Measurements from ENCODE around the gene FARS2.

Gene FARS2

GRCh38 chr6:5598123-5598522, 336.8 kb downstream of the FARS2 start:
- DNase-seq: no peak

DNA sequence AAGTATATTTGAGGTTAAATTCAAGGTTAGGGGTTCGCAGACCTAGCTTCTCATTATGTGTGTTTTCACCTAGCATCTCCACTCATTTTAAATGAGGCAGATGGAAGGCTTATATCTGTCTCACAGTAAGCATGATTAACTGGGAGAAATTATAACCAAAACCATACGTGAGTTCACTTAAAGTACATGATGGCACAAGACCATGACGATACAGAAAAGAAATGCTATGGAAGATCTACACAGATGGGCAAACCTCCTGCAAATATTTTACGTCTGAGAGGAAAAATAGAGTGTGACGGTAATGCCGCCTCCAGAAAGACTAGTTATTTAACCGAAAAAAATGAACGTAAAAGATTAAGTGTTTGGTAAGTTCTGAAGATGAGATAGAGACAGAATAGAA, 337.8 kb downstream of the FARS2 start:
- no peak for DNase-seq

DNA sequence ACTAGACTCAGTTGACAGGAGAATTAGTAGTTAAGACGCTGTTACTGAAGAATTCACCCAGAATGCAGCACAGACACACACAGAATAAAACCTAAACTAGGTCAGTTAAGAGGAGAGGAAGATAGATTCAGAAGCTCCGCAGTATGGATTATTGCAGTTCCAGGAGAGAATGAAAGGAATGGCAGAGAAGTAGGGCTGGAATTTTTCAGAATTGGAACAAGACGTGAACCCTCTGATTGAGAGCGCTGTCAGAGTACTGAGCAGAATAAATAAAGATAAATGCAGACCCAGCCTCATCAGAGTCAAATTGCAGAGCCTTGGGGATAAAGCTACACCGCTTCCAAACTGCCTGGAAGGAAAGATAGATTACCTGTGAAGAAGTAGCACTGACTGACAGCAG, 344.6 kb downstream of the FARS2 start:
- no peak for DNase-seq

- no peak for DNase-seq
Measured at GRCh38 chr6:5606546-5606945, 345.2 kb downstream of the FARS2 start.

DNA sequence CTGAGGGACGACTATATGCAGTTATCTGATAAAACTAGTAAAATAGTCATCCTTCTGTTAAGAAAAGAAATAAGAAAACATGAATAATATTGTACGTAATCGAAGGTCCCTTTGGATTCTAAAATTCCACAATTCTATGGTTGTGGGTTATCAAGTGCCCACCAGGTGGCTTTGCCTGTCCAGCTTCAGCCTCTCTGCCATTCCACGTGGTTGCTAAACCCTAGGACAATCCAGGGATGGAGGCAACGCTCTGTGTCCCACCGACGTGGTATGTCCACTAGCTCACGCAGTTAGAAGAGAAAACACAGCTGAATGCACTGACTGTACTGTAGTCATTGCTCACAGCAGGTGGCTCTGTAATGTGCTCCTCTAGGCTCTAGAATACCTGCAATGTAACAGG, 349.3 kb downstream of the FARS2 start:
- DNase-seq: no peak

GRCh38 chr6:5617179-5617578, 355.9 kb downstream of the FARS2 start:
- no peak for DNase-seq

GRCh38 chr6:5619249-5619648, 357.9 kb downstream of the FARS2 start:
- DNase-seq: no peak

DNA sequence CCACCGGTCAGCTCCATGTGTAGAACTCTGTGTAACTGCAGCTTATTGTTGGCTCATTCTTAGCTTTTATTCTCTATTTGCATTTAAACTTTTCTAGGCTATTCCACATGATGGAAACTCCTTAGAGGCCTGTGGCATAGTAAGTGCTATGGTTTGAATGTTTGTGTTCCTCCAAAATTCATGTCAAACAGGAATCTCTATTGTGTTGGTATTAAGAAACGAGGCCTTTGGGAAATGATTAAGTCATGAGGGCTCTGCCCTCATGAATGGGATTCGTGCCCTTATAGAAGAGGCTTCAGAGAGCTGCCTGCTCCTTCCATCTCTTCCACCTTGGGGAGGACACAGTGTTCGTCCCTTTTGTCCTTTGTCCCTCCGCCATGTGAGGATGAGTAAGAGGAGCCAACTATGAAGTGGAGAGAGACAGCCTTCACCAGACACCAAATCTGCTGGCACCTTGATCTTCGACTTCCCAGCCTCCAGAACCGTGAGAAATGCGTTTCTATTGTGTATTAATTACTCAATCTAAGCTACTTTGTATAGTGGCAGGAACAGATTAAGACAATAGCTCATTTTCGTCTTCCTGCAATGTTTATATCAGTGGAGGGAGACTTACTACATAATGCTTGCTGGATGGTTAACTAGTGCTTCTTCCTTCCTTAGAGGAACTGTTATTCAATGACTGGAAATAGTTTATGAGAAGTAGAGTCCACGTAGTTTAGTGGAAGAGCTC, 361.1 kb downstream of the FARS2 start:
- no peak for DNase-seq

DNA sequence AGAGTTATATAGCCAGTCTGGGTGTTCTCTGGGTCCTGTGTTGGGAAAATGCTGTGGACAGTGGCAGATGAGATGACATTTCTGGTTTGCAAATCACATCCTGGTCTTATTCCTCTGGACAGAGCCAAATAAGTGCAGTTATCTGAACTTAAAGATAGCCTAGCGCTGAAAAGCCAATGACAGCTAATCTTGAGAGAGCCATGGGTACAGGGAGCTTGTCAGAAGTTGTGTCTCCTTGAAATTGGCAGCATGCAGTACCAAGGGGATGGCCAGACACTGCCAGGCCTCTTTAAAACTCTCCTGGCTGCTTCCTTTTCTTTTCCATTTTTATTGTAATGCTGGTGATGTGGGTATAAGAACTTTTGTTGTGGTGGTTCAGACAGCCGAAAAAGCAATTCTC, 362.5 kb downstream of the FARS2 start:
- no peak for DNase-seq

DNA sequence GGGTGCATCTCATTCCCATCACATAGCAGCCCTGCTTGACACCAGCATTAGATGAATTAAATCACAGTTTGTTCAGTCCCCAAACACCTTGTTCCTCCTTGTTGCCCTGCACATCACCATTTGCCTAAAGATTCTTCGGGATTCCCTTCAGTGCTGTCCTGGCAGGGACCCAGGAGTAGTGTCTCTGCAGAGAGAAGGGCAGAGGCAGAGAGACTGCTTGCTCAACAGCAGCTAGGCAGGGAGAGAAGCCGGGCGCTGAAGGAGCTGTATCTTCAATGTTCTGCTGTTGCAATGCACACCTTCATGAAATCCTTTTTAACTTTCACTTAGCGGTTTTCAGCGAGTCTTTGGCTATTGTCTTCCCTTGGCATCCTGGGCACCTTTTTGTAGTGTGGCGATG, 362.9 kb downstream of the FARS2 start:
- no peak for DNase-seq

DNA sequence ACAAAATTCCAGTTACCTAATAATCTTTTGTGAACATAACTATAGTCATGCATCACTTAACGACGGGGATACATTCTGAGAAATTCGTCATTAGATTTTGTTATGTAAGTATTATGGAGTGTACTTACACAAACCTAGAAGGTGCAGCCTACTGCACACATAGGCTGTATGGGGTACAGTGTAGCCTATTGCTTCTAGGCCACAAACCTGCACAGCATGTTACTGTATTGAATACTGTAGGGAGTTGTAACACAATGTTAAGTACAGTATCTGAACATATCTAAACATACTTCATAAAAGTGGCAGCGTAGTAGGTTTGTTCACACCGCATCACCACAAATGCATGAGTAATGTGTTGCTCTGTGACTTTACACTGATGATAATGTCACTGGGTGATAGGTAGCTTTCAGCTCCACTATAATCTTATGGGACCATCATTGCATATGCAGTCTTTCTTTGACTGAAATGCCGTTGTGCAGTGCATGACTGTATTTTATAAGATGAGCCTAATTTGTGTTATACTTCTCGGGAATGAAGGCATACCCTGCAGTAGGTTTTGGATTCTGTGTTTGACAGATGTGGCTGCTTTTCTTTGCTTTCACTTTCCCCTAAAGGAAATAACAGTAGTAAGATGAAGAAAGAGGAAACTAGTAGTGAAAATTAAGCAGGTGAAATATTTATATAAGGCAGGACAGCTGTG, 365.6 kb downstream of the FARS2 start:
- DNase-seq: no peak

DNA sequence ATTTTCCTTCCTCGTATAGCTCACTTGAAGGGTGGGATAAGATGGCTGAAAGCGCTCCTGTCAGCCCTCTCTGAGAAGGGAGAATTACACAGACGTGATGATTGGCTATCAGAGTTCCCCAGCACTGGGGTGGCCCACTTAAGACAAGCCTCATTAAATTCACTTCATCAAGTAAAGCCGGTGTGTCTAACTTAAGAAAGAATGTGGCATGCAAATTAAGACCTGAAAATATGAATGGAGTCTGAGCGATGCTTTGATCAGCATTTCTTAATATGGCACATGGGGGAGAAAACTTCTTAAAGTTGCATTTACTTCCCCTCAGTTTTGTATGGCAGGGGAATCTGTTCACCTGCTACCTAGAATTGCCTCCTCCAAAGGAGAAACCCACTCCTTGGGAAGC, 369.3 kb downstream of the FARS2 start:
- DNase-seq: no peak

DNA sequence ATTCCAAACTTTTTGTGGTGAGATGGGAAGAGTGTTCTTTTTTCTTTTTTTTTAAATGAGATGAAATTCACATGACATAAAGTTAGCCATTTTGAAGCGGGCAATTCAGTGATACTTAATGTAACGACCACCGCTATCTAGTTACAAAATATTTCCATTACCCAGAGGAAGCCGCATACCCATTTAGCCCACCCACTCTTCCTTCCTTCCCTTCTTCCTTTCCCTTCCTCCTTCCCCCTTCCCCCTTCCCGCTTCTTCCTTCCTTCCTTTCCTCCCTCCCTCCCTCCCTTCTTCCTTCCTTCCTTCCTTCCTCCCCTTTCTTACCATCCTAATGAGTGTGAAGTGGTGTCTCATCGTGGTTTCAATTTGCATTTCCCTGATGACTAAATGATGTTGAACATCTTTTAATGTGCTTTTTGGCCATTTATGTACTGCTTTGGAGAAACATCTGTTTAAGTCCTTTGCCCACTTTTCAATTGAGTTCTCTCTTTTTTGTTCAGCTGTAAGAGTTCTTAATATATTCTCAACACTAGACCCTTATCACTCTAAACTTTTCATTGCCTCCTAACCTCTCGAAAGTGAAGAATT, 371.1 kb downstream of the FARS2 start:
- no peak for DNase-seq

GRCh38 chr6:5634525-5634924, 373.2 kb downstream of the FARS2 start:
- DNase-seq: no peak

DNA sequence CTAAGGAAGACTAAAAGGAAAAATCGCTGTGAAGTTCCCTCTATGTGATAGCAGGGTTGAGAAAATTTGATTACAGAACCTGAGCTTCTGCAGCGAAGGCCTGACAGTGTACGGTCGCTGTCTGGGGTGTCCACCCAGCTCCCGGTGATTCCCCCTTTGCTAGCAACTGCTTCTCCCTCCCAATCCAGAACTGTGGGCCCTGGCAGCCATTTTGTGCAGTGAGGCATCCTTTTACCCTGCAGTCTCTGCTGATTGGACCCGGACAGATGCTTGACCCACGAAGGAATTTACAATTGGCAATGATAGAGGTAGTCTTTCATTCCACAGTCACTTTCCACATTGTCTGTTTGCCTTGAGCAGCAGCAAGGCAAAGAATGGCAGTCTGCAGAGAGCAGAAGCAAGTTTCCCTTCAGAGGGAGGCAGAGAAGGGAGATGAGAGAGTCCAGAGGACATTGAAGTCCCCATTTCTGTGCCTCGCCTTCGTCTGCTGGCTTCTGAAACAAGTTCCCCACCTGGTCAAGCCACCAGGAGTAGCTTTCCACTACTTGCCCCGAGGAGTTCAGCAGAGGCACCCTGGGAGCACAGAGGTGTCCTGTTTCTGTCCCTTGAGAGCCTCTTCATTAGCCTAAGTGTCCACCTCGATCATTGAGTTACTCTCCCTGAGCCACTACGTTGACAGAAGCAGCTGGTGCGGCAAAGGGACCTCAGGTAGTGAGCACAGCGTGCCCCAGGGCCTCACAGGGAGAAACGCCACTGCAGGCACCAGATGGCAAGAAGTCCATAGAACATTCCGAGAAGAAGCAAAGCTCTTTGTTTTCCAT, 375.1 kb downstream of the FARS2 start:
- DNase-seq: no peak

GRCh38 chr6:5637714-5638113, 376.4 kb downstream of the FARS2 start:
- no peak for DNase-seq

- no peak for DNase-seq
Measured at GRCh38 chr6:5638666-5639065, 377.4 kb downstream of the FARS2 start.

DNA sequence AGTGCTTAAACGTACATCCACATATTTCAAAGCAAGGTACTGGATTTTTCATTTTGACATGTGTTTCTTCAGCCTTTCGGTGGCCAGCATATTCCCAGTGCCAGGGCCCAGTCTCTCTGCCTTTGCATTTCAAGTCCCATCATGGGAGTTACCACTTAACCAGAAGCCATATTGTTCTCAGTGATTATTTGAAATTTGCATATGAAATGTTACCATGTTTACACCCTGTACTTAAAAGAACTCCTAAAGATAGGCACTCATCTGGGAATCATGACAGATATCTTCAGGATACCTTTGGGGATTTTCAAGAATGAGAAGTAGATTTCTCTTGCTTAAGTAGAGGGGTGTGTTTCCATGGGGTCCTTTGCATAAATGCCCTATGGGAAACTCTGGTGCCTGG, 377.9 kb downstream of the FARS2 start:
- DNase-seq: no peak

DNA sequence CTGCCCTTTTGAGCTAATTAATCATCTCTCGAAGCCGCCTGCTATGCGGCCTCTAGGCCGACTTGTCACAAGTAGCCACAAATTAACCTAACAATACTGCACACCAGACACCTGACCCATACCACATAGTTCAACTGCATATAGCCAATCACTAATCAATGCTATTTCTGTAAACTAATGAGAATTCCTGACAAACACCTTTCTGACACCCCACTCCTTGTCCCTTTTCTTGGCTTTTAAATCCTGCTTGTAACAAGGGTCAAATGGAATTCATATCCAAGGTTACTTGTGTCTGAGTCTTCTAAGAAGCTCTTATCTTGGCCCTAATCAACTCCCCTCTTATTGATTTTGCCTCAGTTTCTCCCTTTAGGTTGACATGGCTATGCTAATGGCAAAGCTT, 379.3 kb downstream of the FARS2 start:
- no peak for DNase-seq

DNA sequence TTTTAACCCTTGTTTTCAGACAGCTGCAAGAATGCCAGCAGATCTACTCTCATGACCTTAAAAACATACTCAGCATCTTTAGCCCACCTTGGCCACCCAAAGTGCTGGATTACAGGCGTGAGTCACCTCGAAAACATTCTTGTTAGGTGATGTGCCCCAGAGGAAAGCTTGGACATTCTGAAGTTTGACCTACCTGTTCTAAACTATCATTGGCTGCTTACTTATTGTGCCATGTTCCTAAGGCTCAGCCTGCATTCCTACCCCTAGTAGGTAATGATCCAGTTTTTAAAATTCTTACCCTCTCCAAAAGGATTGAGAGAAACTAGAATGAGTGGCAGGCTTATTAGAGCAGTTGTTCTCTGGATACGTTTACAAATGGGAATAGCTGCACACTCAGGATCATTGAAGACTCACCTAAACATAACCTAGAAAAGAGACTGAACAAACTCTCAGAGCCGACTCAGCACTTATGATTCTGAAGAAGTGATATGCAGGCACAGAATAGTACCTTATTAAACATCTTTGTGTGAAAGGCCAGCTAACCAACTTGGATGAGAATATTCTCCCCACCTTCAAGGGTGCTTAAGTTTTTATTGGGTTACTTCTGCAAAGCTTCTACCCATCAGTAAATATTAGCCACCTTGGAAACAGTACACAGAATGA, 383.3 kb downstream of the FARS2 start:
- DNase-seq: no peak

DNA sequence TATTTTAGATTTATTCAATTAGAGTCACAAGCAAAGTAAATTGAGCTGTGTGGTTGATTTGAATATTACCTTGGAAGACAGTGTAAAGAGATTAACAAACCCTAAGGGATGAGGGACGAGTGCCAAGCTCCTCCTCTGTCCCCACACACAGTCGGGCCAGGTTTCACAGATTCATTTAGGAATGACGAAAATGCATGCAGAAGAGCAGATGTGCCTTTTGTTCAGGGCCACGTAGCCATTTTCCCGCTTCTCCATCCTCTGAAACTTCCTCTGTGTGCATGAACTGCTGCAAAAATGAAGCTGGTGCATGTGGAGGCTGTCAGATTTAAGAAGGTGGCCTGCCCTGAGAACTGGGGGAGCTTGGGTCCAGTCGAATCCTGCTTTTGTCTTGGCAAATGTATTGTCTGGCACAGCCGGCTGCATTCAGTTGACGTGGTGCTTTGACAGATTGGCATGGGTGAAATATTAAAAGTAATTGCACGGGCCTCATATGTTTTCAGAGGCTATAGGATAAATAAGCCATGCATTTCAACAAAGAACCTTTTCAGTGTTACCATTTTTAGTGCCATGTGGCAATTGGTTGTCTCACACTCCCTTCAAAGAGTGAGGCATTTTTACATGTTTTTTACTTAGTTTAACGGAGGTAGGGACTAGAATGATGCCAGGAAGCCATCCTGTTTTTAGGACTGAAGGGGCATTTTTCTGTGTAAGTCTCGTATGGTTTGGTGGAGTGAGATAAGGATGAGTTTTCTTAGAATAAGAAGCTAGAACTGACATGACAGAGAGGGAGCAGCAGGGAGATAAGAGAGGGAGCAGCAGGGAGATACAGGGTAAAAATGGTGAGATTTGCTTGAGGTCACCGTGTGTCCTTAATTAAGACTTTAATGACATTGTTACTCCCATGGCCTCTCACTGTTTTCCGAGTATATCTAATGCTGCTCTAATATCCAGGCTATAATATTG, 384.3 kb downstream of the FARS2 start:
- no peak for DNase-seq
